Spleen (tissue), 11 donors: ENCODE measurements around the gene ARFGEF3. TPM values are rescaled to one million over a fixed set of nuclear protein-coding genes. Genes with fewer than 3 reads are reported as not detected.

Experiments
- DNase-seq: peaks from one replicate; pipeline ENCODE4 v3.0.0-alpha.2; 2020
- H3K27ac ChIP-seq, 8 donors: fragments of 200-600 bp; sonication (generic) in 7 of 8; 1 replicate in 4 of 8; 2 replicates in 4 of 8; pipeline versions ENCODE4 v1.5.0 to v1.8.0; 2016 to 2021; ENCODE audit warnings: inconsistent platforms in 4 of 8, mild to moderate bottlenecking in 4 of 8, moderate library complexity in 1 of 8
- H3K27me3 ChIP-seq, 7 donors: fragments of 200-600 bp; sonication (generic) in 6 of 7; replicated peaks in 1 of 7; 1 replicate in 4 of 7; 2 replicates in 3 of 7; pipeline versions ENCODE4 v1.5.0 to v1.8.0; 2016 to 2021; ENCODE audit warnings: inconsistent platforms in 3 of 7, mild to moderate bottlenecking in 1 of 7
- H3K36me3 ChIP-seq, 6 donors: fragments of 200-600 bp; sonication (generic) in 5 of 6; 1 replicate in 4 of 6; 2 replicates in 2 of 6; pipeline versions ENCODE4 v1.5.0 to v1.8.0; 2016 to 2021; ENCODE audit warnings: inconsistent platforms in 2 of 6
- H3K4me1 ChIP-seq, 6 donors: fragments of 200-600 bp; sonication (generic) in 5 of 6; 1 replicate in 3 of 6; 2 replicates in 3 of 6; pipeline versions ENCODE4 v1.5.0 to v1.8.0; 2016 to 2021; ENCODE audit warnings: inconsistent platforms in 3 of 6
- H3K4me3 ChIP-seq, 8 donors: fragments of 200-600 bp; sonication (generic) in 7 of 8; 1 replicate in 4 of 8; 2 replicates in 4 of 8; pipeline versions ENCODE4 v1.5.0 to v1.8.0; 2016 to 2021; ENCODE audit warnings: inconsistent platforms in 4 of 8, mild to moderate bottlenecking in 4 of 8, moderate library complexity in 2 of 8
- H3K9me3 ChIP-seq, 8 donors: fragments of 200-600 bp; sonication (generic) in 7 of 8; 1 replicate in 4 of 8; 2 replicates in 4 of 8; pipeline versions ENCODE4 v1.5.0 to v1.8.0; 2016 to 2021; ENCODE audit warnings: inconsistent platforms in 4 of 8
- CTCF ChIP-seq, 11 experiments: fragments of 200-600 bp in 7 of 11; fragments of 450-650 bp in 4 of 11; sonication (generic) in 4 of 11; IDR thresholded peaks in 8 of 11; conservative IDR thresholded peaks in 3 of 11; 1 replicate in 7 of 11; 2 replicates in 4 of 11; pipeline versions ENCODE4 v1.4.0 to v1.8.0; 2016 to 2021; ENCODE audit warnings: antibody characterized with exemption in 11 of 11, inconsistent platforms in 4 of 11, mild to moderate bottlenecking in 1 of 11
- POLR2A ChIP-seq, 3 donors: fragments of 450-650 bp; IDR thresholded peaks; one replicate each; pipeline ENCODE4 v1.5.1; 2017; ENCODE audit warnings: antibody characterized with exemption in 3 of 3, mild to moderate bottlenecking in 1 of 3
- POLR2AphosphoS5 ChIP-seq, 3 donors: sonication (generic); formaldehyde crosslinking; IDR thresholded peaks; one replicate each; pipeline ENCODE4 v1.5.1; 2017; ENCODE audit warnings: antibody characterized with exemption in 3 of 3
- WGBS, 5 donors: extraction: QIAGEN DNeasy Blood & Tissue Kit in 3 of 5; methylation state at CpG; one replicate each; pipeline versions ENCODE4 v1.1.5 to v1.1.7; 2013 to 2018; 5-methylcytosine and 5-hydroxymethylcytosine counted together
- intact Hi-C: fragments of 100-400 bp; cut with DNase I; formaldehyde crosslinking; loops from one replicate; pipeline ENCODE4 v1.15.0; 2023; ENCODE audit warnings: low total_unique reads
- polyA plus RNA-seq, 3 donors: library from polyadenylated mRNA; stranded (reverse); fragments of 200-250 nt; gene quantifications; one replicate each; pipeline ENCODE4 v1.2.1, GENCODE V29; 2013
- total RNA-seq, 7 donors: library from RNA; depleted of rRNA in 3 of 7; stranded (reverse); fragments of >200 nt in 3 of 7; fragmentation: NEBNext Ultra II Directional in 4 of 7; extraction: Animal tissue kit (Norgen Biotek cat#: 25700) in 4 of 7; gene quantifications; one replicate each; pipeline versions ENCODE4 v1.1.0 to v1.2.1, GENCODE V29; 2016 to 2021
- donor health status: healthy with polysubstance abuse.
- donor health status: DM: no; HTN: no; CAD: no; lungs with moderate emphysema.
- donor health status: DM: no; HTN: no; CAD: no.
- donor health status: Bipolar disorder and iron deficiency.
- donor health status: healthy.
- donor health status: DM: no; HTN: no; CAD: no.
- donor health status: DM: yes; HTN: yes; CAD: no.

Gene ARFGEF3
- total and polyA plus RNA-seq, 10 donors, result 0.09 to 3.1 (median 1.7) TPM

GRCh38 chr6:138297761-138298298 lies 136.1 kb downstream of the ARFGEF3 start:
- Histone ChIP-seq H3K27me3 (peaks cover 0 to 7% (median 0%) of the 10 kb centered on the region in 7 donors), H3K9me3 (no peaks in the 10 kb centered on the region), H3K36me3 (no peaks in the 10 kb centered on the region), H3K27ac (no peak overlapping the region), H3K4me3 (no peak overlapping the region), H3K4me1 (no peaks in the 10 kb centered on the region)
- no peak for DNase-seq
- intact Hi-C loops, result no loop called here
- TF ChIP-seq POLR2A (IDR thresholded peaks at IDR 0.05) (no peak), POLR2AphosphoS5 (IDR thresholded peaks at IDR 0.05) (no peak), CTCF (IDR thresholded peaks at IDR 0.05 in 8 of 11, conservative IDR thresholded peaks at IDR 0.05 in 3 of 11) (no peak)
- WGBS, 5 donors, result 50 to 95% (median 87%) methylated on average over 1 of the region's 1 CpG

- DNase-seq, result no peak
- 84 to 92% (median 91%) methylated on average over 4 of the region's 4 CpGs for WGBS, 5 donors
- Histone ChIP-seq H3K27ac (no peak overlapping the region), H3K36me3 (no peaks in the 10 kb centered on the region), H3K9me3 (no peaks in the 10 kb centered on the region), H3K4me3 (no peak overlapping the region), H3K27me3 (peaks cover 0 to 7% (median 0%) of the 10 kb centered on the region in 7 donors), H3K4me1 (no peaks in the 10 kb centered on the region)
- TF ChIP-seq POLR2AphosphoS5 (IDR thresholded peaks at IDR 0.05), result no peak
- TF ChIP-seq POLR2A (IDR thresholded peaks at IDR 0.05), result no peak
- TF ChIP-seq CTCF (IDR thresholded peaks at IDR 0.05 in 8 of 11, conservative IDR thresholded peaks at IDR 0.05 in 3 of 11), result no peak
- intact Hi-C loops, result no loop called here
Measured at GRCh38 chr6:138300469-138300868, 138.7 kb downstream of the ARFGEF3 start.

GRCh38 chr6:138302554-138302953 lies 140.8 kb downstream of the ARFGEF3 start:
- H3K27me3 ChIP-seq, result peaks cover 0 to 7% (median 0%) of the 10 kb centered on the region in 7 donors
- no peaks in the 10 kb centered on the region for H3K36me3 ChIP-seq
- intact Hi-C loops, result no loop called here
- no peak overlapping the region for H3K27ac ChIP-seq
- WGBS, 5 donors, result 87 to 97% (median 94%) methylated on average over 2 of the region's 2 CpGs
- DNase-seq, result no peak
- H3K4me3 ChIP-seq, result no peak overlapping the region
- no peaks in the 10 kb centered on the region for H3K9me3 ChIP-seq
- TF ChIP-seq CTCF (IDR thresholded peaks at IDR 0.05 in 8 of 11, conservative IDR thresholded peaks at IDR 0.05 in 3 of 11) (no peak), POLR2A (IDR thresholded peaks at IDR 0.05) (no peak), POLR2AphosphoS5 (IDR thresholded peaks at IDR 0.05) (no peak)
- no peaks in the 10 kb centered on the region for H3K4me1 ChIP-seq

- no peak overlapping the region for H3K4me3 ChIP-seq
- intact Hi-C loops, result no loop called here
- DNase-seq, result no peak
- TF ChIP-seq CTCF (IDR thresholded peaks at IDR 0.05 in 8 of 11, conservative IDR thresholded peaks at IDR 0.05 in 3 of 11) (no peak), POLR2AphosphoS5 (IDR thresholded peaks at IDR 0.05) (no peak), POLR2A (IDR thresholded peaks at IDR 0.05) (no peak)
- no peaks in the 10 kb centered on the region for H3K9me3 ChIP-seq
- WGBS, 5 donors, result 33 to 95% (median 86%) methylated on average over 1 of the region's 1 CpG
- H3K36me3 ChIP-seq, result no peaks in the 10 kb centered on the region
- no peaks in the 10 kb centered on the region for H3K4me1 ChIP-seq
- no peaks in the 10 kb centered on the region for H3K27me3 ChIP-seq
- no peak overlapping the region for H3K27ac ChIP-seq
Measured at GRCh38 chr6:138307352-138307751, 145.6 kb downstream of the ARFGEF3 start.
